ENCODE data around the gene PACSIN3. TPM values are rescaled to one million over a fixed set of nuclear protein-coding genes. Genes with fewer than 3 reads are reported as not detected.

The PACSIN3 gene
- total RNA-seq, 1 experiment from 2014 or later = 63.1 TPM

DNA sequence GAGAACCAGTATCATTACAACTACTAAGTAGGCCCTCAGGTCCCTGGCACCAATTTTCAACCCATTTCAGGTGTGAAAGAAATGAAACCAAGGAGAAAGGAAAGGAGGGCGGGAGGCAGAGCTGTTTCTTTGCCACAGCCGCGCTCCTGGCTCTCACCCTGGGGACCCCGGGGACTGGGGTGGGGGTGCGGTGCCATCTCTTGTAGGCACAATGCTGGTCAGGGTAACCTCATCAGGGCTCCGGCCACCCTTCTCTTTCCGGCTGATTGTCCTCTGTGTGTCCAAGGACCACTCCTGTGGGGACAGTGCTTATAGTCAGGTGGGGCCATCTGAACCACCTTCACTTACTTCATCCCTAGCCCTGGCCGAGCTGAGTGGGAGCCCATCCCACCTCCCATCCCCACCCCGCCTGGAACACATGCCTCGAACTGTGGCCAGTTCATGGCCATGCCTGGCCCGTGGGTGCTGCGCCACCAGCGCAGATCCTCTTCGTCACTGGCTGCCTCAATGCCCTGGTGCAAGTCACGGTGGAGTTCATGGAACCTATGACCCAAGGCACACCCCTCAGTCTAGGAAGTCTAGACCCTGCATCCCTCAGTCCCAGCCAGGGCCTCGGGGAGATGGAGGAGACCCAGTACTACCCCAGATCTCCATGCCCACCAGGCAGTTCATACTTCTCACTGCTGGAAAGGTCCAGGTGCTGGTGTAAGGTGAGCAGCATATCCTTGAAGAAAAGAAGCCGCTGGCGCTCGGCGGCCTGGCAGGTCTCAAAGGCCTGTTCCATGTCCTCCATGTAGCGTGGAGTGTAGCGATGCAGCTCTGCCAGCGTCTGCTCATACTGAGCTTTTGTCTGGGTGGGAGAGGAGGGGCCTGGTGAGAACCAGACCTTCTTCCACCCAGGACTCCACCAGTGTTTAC, 7.2 kb downstream of the PACSIN3 start:
- CTCF ChIA-PET = interaction anchor here (0.8 to 2.7 kb wide), 7 partner anchors 11 to 176 kb away, joined by 3 to 11 read pairs (median 3); partner anchors contain the start of gene DDB2
- no peak overlapping the region for H3K27ac ChIP-seq (ENCODE audit: low read depth, low read length)
- RAD21 ChIA-PET (ENCODE audit: low non-redundant PET in 1 of 2, low total read pairs in 2 of 2, uncharacterized antibody in 2 of 2, unreplicated experiment in 2 of 2) = no interaction called here
- no peak overlapping the region for H2AFZ ChIP-seq (ENCODE audit: low read depth, low read length, poor library complexity, severe bottlenecking)
- no peaks in the 10 kb centered on the region for H4K20me1 ChIP-seq (ENCODE audit: insufficient read depth)
- H3K27me3 ChIP-seq (ENCODE audit: insufficient read depth, low read length) = no peaks in the 10 kb centered on the region
- intact Hi-C loops (cut with micrococcal nuclease) = loop anchor here (5.0 kb wide), 1 partner anchor 38 kb away; no protein-coding TSS in a partner anchor
- no peak for DNase-seq (ENCODE audit: low read depth, low spot score)
- no peak overlapping the region for H3K4me3 ChIP-seq (replicated peaks in 1 of 2; ENCODE audit: low read depth in 1 of 2, low read length in 2 of 2)
- BruUV-seq (replicated peaks) = no TSS peak
- no peak overlapping the region for H3K9ac ChIP-seq (ENCODE audit: low read length)
- peaks cover 39% of the 10 kb centered on the region for H3K79me2 ChIP-seq (ENCODE audit: insufficient read depth, low read length)
- peaks cover 11 to 24% of the 10 kb centered on the region in 2 experiments; a peak in 3 of 4 replicates for H3K4me1 ChIP-seq (ENCODE audit: control insufficient read depth in 1 of 2, insufficient read depth in 2 of 2, low read length in 2 of 2)
- H3K36me3 ChIP-seq (ENCODE audit: control insufficient read depth in 1 of 2, insufficient read depth in 2 of 2, low read length in 2 of 2) = peaks cover 0 to 10% of the 10 kb centered on the region in 2 experiments; a peak in 1 of 4 replicates
- no peak for ATAC-seq
- no peak overlapping the region for H3K4me2 ChIP-seq (ENCODE audit: low read length)
- POLR2A ChIA-PET = no interaction called here
- H3K9me3 ChIP-seq (ENCODE audit: control insufficient read depth in 1 of 2, insufficient read depth in 1 of 2, low read depth in 1 of 2, low read length in 2 of 2) = no peaks in the 10 kb centered on the region
- no peaks in the 10 kb centered on the region for H3K9me2 ChIP-seq (ENCODE audit: insufficient read depth)
- TF ChIP-seq SRF (IDR thresholded peaks at IDR 0.05; ENCODE audit: low read depth) (no peak), ELF1 (IDR thresholded peaks at IDR 0.05; ENCODE audit: borderline replicate concordance, low read depth) (no peak), JUND (IDR thresholded peaks at IDR 0.05) (no peak), POLR2AphosphoS5 (IDR thresholded peaks at IDR 0.05; ENCODE audit: low read depth, low read length) (no peak), EZH2 (IDR thresholded peaks at IDR 0.05) (no peak), TCF7L2 (IDR thresholded peaks at IDR 0.05; ENCODE audit: borderline replicate concordance, extremely low read depth, insufficient read depth, insufficient read length) (no peak), ZFX (IDR thresholded peaks at IDR 0.05) (no peak), FOSL1 (IDR thresholded peaks at IDR 0.05; ENCODE audit: low read depth) (no peak), ZNF274 (IDR thresholded peaks at IDR 0.05; ENCODE audit: low read depth, low read length) (no peak), CEBPB (IDR thresholded peaks at IDR 0.05; ENCODE audit: low read depth) (no peak), EGR1 (IDR thresholded peaks at IDR 0.05; ENCODE audit: low read depth) (no peak)
- TF ChIP-seq, protein P1, sequence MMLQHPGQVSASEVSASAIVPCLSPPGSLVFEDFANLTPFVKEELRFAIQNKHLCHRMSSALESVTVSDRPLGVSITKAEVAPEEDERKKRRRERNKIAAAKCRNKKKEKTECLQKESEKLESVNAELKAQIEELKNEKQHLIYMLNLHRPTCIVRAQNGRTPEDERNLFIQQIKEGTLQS (IDR thresholded peaks at IDR 0.05) = no peak
- TF ChIP-seq, protein P2, sequence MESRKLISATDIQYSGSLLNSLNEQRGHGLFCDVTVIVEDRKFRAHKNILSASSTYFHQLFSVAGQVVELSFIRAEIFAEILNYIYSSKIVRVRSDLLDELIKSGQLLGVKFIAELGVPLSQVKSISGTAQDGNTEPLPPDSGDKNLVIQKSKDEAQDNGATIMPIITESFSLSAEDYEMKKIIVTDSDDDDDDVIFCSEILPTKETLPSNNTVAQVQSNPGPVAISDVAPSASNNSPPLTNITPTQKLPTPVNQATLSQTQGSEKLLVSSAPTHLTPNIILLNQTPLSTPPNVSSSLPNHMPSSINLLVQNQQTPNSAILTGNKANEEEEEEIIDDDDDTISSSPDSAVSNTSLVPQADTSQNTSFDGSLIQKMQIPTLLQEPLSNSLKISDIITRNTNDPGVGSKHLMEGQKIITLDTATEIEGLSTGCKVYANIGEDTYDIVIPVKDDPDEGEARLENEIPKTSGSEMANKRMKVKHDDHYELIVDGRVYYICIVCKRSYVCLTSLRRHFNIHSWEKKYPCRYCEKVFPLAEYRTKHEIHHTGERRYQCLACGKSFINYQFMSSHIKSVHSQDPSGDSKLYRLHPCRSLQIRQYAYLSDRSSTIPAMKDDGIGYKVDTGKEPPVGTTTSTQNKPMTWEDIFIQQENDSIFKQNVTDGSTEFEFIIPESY (IDR thresholded peaks at IDR 0.05; ENCODE audit: extremely low read depth, insufficient replicate concordance, low read length) = no peak
- TF ChIP-seq, protein P3, sequence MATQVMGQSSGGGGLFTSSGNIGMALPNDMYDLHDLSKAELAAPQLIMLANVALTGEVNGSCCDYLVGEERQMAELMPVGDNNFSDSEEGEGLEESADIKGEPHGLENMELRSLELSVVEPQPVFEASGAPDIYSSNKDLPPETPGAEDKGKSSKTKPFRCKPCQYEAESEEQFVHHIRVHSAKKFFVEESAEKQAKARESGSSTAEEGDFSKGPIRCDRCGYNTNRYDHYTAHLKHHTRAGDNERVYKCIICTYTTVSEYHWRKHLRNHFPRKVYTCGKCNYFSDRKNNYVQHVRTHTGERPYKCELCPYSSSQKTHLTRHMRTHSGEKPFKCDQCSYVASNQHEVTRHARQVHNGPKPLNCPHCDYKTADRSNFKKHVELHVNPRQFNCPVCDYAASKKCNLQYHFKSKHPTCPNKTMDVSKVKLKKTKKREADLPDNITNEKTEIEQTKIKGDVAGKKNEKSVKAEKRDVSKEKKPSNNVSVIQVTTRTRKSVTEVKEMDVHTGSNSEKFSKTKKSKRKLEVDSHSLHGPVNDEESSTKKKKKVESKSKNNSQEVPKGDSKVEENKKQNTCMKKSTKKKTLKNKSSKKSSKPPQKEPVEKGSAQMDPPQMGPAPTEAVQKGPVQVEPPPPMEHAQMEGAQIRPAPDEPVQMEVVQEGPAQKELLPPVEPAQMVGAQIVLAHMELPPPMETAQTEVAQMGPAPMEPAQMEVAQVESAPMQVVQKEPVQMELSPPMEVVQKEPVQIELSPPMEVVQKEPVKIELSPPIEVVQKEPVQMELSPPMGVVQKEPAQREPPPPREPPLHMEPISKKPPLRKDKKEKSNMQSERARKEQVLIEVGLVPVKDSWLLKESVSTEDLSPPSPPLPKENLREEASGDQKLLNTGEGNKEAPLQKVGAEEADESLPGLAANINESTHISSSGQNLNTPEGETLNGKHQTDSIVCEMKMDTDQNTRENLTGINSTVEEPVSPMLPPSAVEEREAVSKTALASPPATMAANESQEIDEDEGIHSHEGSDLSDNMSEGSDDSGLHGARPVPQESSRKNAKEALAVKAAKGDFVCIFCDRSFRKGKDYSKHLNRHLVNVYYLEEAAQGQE (IDR thresholded peaks at IDR 0.05; ENCODE audit: low read depth) = no peak

All from HCT116 (cell line).